ENCODE measurements around the gene NEURL4.

GRCh38 chr17:7329997-7330637 lies 982 bp upstream of the NEURL4 start:
- TF ChIP-seq CTCF (conservative IDR thresholded peaks at IDR 0.05): no peak
- no peak for TF ChIP-seq EZH2 (IDR thresholded peaks at IDR 0.05; ENCODE audit: low read depth)

Data from PC-9 (cell line).